Hepatocyte (in vitro differentiated cells): Measurements from ENCODE around the gene FCAMR.

Experiments used
- CTCF ChIP-seq: fragments of 200-600 bp; sonication (generic); IDR thresholded peaks from 2 replicates; pipeline ENCODE4 v1.5.1; 2016; ENCODE audit warnings: antibody characterized with exemption, mild to moderate bottlenecking; ENCODE audit not compliant: poor library complexity
- EZH2 ChIP-seq: fragments of 200-600 bp; sonication (generic); IDR thresholded peaks from 2 replicates; pipeline ENCODE4 v1.6.1; 2016; ENCODE audit warnings: antibody characterized with exemption, mild to moderate bottlenecking, borderline replicate concordance

GRCh38 chr1:206949208-206949607 lies 21.1 kb downstream of the FCAMR start:
- TF ChIP-seq CTCF (no peak), EZH2 (no peak)
